ENCODE data around the gene RUSF1.
"Not testable (repeated sequence)": the region's sequence is repeated elsewhere in the genome, so short reads cannot be mapped to it uniquely, and the experiment has no call there.

The RUSF1 gene

DNA sequence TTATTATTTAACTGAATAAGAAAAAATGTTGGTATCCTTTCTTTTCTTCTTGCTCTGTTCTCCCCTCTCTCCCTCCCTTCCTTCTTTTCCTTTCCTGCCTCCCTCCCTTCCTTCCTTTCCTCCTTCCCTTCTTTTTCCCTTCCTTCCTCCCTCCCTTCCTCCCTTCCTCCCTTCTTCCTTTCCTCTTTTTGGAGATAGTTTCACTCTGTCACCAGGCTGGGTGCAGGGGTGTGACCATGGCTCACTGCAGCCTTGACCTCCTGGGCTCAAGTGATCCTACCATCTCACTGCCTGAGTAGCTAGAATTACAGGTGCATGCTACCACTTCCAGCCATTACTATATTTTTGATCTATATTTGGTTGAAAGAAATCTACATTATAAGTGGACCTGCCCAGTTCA is 5.7 kb upstream of the RUSF1 start:
- no peak for FAIRE-seq

GRCh38 chr16:31513126-31513525 is 4.9 kb upstream of the RUSF1 start:
- FAIRE-seq: no peak

DNA sequence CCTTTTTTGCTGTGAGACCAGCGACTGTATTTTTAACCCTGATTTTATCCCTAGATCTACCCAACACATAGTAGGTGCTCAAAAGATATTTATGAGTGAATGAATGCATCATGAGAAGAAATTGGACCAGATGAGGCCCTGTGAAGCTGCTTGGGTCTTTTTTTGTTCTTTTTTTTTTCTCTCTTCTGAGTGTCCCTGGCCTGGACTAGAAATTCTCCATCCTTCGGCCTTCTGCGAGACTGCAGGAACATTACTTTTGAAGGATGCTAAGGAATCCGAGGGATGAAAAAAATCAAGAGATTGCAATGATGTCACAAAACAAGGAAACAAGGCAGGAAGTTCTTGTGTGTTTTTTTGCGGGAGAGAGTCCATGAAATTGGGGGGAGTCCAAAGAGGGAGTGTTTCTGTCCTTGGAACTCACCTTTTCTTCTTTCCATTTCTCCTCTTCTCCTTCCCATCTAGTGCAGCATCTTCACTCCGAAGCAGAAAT is 560 bp upstream of the RUSF1 start:
- no peak for FAIRE-seq

- no peak for FAIRE-seq
These were observed 618 bp downstream of the RUSF1 start for GRCh38 chr16:31507617-31507928.

- FAIRE-seq: no peak
These were observed 2.7 kb downstream of the RUSF1 start for GRCh38 chr16:31505483-31505882.

DNA sequence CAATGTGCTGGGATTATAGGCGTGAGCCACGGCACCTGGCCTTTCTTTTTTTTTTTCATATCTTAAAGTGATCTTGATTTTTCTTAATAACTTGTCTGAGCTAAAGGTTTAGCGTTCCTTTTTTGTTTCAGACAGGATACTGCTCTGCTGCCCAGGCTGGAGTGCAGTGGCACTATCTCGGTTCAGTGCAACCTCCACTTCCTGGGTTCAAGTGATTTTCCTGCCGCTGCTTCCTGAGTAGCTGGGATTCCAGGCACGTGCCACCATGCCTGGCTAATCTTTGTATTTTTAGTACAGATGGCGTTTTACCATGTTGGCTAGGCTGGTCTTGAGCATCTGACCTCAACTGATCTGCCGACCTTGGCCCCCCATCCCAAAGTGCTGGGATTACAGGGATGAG is 4.0 kb downstream of the RUSF1 start:
- FAIRE-seq: no peak

DNA sequence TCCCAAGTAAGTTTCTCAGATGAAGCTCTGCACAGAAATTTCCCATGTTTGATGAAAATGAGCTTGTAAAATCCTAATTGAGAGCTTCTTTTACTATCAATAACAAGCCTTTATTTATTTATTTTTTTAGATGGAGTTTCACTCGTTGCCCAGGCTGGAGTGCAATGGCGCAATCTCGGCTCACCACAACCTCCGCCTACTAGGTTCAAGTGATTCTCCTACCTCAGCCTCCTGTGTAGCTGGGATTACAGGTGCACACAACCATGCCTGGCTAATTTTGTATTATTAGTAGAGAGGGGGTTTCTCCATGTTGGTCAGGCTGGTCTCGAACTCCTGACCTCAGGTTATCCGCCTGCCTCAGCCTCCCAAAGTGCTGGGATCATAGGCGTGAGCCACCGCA is 4.6 kb downstream of the RUSF1 start:
- FAIRE-seq: not testable (repeated sequence)

GRCh38 chr16:31502981-31503380 is 5.2 kb downstream of the RUSF1 start:
- no peak for FAIRE-seq

DNA sequence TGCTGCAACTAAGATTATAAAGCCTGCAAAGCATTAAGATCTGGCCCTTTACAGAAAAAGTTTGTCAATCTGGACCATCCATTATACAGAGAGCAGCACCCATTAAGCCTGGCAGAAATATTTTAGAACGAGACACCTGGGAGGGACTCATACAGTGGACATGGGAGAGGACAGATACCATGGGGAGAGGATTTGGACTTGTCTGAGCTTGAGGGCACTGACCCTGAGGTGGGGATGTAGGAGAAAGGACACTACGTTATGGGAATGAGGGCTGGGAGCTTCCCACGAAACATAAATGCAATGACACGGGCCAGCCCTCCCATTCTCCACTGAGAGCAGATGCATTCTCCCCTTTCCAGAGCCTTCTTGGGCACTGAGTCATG is 6.2 kb downstream of the RUSF1 start:
- FAIRE-seq: no peak

- FAIRE-seq: no peak
These were observed 6.8 kb downstream of the RUSF1 start for GRCh38 chr16:31501226-31501965.

- no peak for FAIRE-seq
These were observed 8.3 kb downstream of the RUSF1 start for GRCh38 chr16:31499928-31500327.

DNA sequence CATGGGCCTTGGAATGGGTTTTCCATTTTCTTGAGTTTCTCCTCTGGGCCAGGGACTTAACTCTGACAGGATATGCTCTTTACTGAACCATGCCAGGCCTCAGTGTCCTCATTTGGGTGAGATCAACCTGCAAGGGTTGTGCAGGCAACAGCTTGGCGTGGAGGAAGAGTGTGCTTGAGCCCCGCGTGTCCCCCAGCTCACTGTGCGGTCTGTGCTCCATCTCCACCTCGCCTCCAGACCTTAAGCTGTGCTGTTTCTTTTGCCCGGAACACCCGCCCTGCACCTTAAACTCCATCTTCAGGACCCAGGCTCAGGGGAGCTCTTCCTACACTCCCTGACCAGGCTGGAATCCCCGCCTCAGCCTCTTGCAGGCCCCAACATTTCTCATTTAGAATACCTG is 9.7 kb downstream of the RUSF1 start:
- no peak for FAIRE-seq

GRCh38 chr16:31496670-31497069 is 11.5 kb downstream of the RUSF1 start:
- FAIRE-seq: no peak

DNA sequence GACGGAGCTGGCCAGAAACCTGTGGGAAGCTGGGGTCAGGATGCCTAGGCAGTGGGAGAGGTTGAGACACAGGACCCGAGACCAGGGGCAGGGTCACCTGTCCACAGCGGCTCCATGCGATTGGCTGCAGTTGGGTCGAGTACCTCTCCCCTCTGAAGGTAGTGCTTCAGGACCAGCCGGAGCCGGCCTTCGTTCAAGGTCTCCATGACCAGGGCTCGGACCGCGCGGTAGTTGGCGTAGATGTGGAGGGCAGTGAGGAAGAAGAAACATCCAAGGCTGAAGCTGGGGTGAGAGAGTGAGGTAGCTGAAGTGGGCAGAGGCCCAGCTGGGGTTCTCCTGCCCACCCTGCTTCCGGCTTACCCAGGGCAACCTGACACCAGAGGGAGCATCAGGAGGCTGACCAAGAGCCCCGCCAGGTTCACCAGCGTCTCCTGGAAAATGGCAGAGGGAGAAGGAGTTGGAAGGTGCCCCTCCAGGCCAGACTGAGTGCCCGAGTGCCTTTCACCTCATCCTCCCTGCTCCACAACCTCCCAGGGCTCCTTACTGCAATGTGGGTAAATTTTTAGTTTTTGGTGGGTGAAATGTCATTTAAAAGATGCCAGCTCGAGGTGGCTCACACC is 14.6 kb downstream of the RUSF1 start:
- FAIRE-seq: no peak

- FAIRE-seq: no peak
These were observed 16.3 kb downstream of the RUSF1 start for GRCh38 chr16:31491778-31492418.

GRCh38 chr16:31489616-31490584 is 18.3 kb downstream of the RUSF1 start:
- no peak for FAIRE-seq

- FAIRE-seq: no peak
These were observed 19.0 kb downstream of the RUSF1 start for GRCh38 chr16:31489298-31489564.

GRCh38 chr16:31488468-31489297 is 19.5 kb downstream of the RUSF1 start:
- FAIRE-seq: no peak

DNA sequence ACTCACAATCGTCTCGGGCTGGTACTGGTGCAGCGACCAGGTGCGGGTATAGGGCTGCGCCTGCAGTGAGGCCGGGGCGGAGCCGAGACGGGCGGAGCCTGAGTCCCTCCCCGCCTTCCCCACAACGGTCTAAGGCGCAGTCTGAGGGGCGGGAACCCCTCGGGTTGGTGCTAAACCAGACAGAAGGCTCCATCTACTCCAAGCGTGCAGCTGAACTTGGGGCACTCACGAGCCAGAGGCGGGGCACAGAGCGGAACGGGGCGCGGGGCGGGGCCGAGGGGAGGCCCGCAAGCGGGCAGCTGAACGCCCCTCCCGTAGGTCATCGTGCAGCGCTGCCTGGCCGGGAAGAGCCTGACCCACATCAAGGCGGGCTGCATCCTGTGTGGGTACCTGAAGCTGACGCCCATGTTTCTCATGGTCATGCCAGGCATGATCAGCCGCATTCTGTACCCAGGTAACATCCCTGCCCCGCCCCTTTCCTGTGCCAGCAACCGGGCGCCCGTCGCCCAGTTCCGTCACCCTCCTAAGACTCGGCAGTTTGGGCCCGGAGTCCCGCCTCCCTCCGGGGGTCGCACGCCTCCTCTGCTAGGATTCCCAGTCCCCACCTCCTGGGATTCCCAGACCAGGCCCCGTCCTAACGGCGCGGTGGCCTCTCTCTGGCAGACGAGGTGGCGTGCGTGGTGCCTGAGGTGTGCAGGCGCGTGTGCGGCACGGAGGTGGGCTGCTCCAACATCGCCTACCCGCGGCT is 20.3 kb downstream of the RUSF1 start:
- no peak for FAIRE-seq

DNA sequence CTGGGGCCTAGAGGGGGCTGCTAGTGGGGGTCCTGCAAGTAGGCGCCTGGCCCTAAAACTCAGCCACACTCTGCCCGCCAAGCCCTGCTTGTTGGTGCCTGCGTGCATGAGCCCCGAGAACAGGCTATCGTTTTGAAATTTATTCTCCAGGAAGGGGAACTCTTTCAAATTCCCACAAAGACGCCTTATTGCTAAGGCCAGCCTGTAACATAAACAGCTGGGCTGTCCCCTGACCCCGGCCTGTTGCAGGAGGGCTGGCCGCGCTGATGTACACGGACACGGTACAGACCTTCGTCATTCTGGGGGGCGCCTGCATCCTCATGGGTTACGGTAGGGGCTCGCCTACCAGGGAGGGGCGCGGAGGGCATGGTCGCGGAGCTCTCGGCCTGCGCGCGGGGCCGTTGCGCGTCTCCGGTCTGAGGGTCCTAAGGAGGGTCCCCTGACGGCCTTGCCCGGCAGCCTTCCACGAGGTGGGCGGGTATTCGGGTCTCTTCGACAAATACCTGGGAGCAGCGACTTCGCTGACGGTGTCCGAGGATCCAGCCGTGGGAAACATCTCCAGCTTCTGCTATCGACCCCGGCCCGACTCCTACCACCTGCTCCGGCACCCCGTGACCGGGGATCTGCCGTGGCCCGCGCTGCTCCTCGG is 21.0 kb downstream of the RUSF1 start:
- no peak for FAIRE-seq

DNA sequence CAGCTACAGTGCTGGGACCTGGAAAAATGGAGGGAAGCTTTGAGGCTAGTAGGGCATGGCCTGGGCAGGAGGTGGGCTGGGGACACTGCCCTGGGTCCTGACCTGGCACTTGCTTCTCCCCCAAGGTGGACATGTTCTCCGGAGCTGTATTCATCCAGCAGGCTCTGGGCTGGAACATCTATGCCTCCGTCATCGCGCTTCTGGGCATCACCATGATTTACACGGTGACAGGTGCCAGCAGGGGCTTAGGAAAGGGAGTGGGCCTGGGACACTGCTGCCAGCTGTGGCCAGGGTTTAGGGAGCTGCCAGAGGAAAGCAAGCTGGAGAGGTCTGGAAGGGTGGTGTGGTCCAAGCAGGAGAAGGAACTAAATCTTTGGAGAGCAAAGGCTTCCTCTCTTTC is 22.1 kb downstream of the RUSF1 start:
- no peak for FAIRE-seq
